K562 (cell line): ENCODE results near the gene LAX1. TPM values are rescaled to one million over a fixed set of nuclear protein-coding genes. Genes with fewer than 3 reads are reported as not detected.

Experiments used
- C11orf30 ChIP-seq: fragments of 450-650 bp; IDR thresholded peaks from 2 replicates; pipeline ENCODE4 v1.6.1; 2016; ENCODE audit warnings: low read depth, mild to moderate bottlenecking
- HLTF ChIP-seq: fragments of 450-650 bp; IDR thresholded peaks from 2 replicates; pipeline ENCODE4 v1.6.1; 2016
- NCOA1 ChIP-seq: fragments of 450-650 bp; IDR thresholded peaks from 2 replicates; pipeline ENCODE4 v1.6.1; 2016; ENCODE audit warnings: low read depth
- PHF8 ChIP-seq: fragments of 200-600 bp; sonication (generic); IDR thresholded peaks from 2 replicates; pipeline ENCODE4 v1.6.1; 2012; ENCODE audit warnings: mixed run types, mild to moderate bottlenecking, inconsistent platforms, low read length, moderate library complexity, borderline replicate concordance
- SMAD3 ChIP-seq: fragments of 450-650 bp; formaldehyde crosslinking; conservative IDR thresholded peaks from 2 replicates; pipeline ENCODE4 v1.4.0; 2020; ENCODE audit warnings: mild to moderate bottlenecking
- TEAD4 ChIP-seq, 2 experiments: sonication (generic) in 1 of 2; formaldehyde crosslinking in 1 of 2; IDR thresholded peaks; 2 replicates each; pipeline versions ENCODE4 v1.6.1 to v1.8.0; 2012 to 2022; ENCODE audit warnings: borderline replicate concordance in 1 of 2, inconsistent platforms in 1 of 2, low read length in 1 of 2, mild to moderate bottlenecking in 1 of 2, missing genetic modification reagents in 1 of 2
- U2AF1 ChIP-seq: fragments of 200-400 bp; formaldehyde crosslinking; optimal IDR thresholded peaks from 2 replicates; pipeline ENCODE3; 2017; ENCODE audit warnings: mild to moderate bottlenecking, low read depth, low read length, moderate library complexity
- ZNF197 ChIP-seq: fragments of 200-800 bp; sonication (Bioruptor generic); IDR thresholded peaks from 2 replicates; pipeline ENCODE4 v1.6.1; 2016; ENCODE audit warnings: low read depth, missing genetic modification characterization, missing compliant biosample characterization
- polyA plus RNA-seq, 8 experiments: library from polyadenylated mRNA; depleted of rRNA in 4 of 8; stranded (reverse) in 5 of 8; unstranded in 3 of 8; fragments of >200 nt; fragmentation: Nextera tagmentation in 2 of 8; fragmentation: Illumina TruSeq in 1 of 8; extraction: Ambion mirVana in 2 of 8; extraction: Trizol in 1 of 8; gene quantifications; 2 replicates each; pipeline versions ENCODE4 v1.2.1 to v1.2.3, GENCODE V29; 2011 to 2014; ENCODE audit warnings: inconsistent platforms in 1 of 8, missing spikeins in 1 of 8
- total RNA-seq, 7 experiments: library from RNA; depleted of rRNA in 6 of 7; stranded (reverse); fragments of >200 nt in 6 of 7; fragmentation: Illumina TruSeq in 2 of 7; extraction: Trizol in 2 of 7; gene quantifications; 2 replicates each; pipeline versions ENCODE4 v1.2.1 to v1.2.3, GENCODE V29; 2011 to 2021; ENCODE audit warnings: low replicate concordance in 1 of 7
- TF ChIP-seq, protein P1 (sequence below), 2 experiments: fragments of 450-650 bp in 1 of 2; sonication (generic) in 1 of 2; formaldehyde crosslinking in 1 of 2; IDR thresholded peaks; 2 replicates each; pipeline versions ENCODE4 v1.7.1 to v1.9.0; 2016 to 2022; ENCODE audit warnings: inconsistent platforms in 1 of 2, mild to moderate bottlenecking in 1 of 2, missing genetic modification reagents in 1 of 2
- TF ChIP-seq, protein P2 (sequence below): fragments of 250-450 bp; sonication (Bioruptor Pico); IDR thresholded peaks from 2 replicates; pipeline ENCODE4 v1.8.0; 2021; ENCODE audit warnings: borderline replicate concordance, mild to moderate bottlenecking, moderate library complexity; ENCODE audit not compliant: poor library complexity, severe bottlenecking
- TF ChIP-seq, protein P3 (sequence below), 2 experiments: fragments of 450-650 bp in 1 of 2; IDR thresholded peaks; 2 replicates each; pipeline ENCODE4 v1.6.1; 2011 to 2017; ENCODE audit warnings: low read depth in 2 of 2, antibody characterized with exemption in 1 of 2, borderline replicate concordance in 1 of 2, low read length in 1 of 2, mild to moderate bottlenecking in 1 of 2, mixed read lengths in 1 of 2; ENCODE audit not compliant: control insufficient read depth in 1 of 2
- TF ChIP-seq, protein P4 (sequence below): fragments of 450-650 bp; IDR thresholded peaks from 2 replicates; pipeline ENCODE4 v1.6.1; 2016; ENCODE audit warnings: antibody characterized with exemption

The LAX1 gene
- total and polyA plus RNA-seq, 9 of the 15 experiments (the other 6 are each of a cell fraction or from before 2014, with no cell fraction given): not detected

DNA sequence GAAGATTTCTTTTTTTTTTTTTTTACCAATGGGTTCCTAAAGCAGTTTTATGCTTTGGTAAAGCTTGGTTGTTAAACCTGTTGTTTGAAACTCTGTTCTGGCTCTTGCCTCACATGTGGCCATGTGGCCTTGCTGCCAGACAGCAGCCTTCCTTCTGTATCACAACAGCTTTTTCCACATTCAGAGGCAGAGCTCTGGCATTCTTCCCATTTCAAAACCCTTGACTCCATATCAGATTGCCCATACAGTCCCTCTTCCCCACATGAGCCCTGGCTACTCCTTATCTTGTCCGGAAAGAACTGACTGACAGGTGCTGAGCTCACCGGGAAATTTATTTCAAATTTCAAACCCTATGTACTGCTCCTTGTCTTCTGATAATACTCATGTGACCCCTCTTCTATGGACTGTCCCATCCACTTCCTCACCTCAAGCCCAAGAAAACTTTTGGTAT is 38.5 kb upstream of the LAX1 start (continued):
- TF ChIP-seq, protein P1, sequence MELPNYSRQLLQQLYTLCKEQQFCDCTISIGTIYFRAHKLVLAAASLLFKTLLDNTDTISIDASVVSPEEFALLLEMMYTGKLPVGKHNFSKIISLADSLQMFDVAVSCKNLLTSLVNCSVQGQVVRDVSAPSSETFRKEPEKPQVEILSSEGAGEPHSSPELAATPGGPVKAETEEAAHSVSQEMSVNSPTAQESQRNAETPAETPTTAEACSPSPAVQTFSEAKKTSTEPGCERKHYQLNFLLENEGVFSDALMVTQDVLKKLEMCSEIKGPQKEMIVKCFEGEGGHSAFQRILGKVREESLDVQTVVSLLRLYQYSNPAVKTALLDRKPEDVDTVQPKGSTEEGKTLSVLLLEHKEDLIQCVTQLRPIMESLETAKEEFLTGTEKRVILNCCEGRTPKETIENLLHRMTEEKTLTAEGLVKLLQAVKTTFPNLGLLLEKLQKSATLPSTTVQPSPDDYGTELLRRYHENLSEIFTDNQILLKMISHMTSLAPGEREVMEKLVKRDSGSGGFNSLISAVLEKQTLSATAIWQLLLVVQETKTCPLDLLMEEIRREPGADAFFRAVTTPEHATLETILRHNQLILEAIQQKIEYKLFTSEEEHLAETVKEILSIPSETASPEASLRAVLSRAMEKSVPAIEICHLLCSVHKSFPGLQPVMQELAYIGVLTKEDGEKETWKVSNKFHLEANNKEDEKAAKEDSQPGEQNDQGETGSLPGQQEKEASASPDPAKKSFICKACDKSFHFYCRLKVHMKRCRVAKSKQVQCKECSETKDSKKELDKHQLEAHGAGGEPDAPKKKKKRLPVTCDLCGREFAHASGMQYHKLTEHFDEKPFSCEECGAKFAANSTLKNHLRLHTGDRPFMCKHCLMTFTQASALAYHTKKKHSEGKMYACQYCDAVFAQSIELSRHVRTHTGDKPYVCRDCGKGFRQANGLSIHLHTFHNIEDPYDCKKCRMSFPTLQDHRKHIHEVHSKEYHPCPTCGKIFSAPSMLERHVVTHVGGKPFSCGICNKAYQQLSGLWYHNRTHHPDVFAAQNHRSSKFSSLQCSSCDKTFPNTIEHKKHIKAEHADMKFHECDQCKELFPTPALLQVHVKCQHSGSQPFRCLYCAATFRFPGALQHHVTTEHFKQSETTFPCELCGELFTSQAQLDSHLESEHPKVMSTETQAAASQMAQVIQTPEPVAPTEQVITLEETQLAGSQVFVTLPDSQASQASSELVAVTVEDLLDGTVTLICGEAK (IDR thresholded peaks at IDR 0.05): 0 out of 2 replicates have a peak, but pooled peaks have one; percentile 49
- TF ChIP-seq, protein P1 (CRISPR knock-in tag; IDR thresholded peaks at IDR 0.05): no peak
- TF ChIP-seq, protein P2, sequence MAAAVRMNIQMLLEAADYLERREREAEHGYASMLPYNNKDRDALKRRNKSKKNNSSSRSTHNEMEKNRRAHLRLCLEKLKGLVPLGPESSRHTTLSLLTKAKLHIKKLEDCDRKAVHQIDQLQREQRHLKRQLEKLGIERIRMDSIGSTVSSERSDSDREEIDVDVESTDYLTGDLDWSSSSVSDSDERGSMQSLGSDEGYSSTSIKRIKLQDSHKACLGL: no peak
- TF ChIP-seq U2AF1 (no peak), C11orf30 (no peak), NCOA1 (peak; percentile 18; the same call in 1 of the 2 replicates), SMAD3 (0 out of 2 replicates have a peak, but pooled peaks have one; percentile 77), PHF8 (no peak), ZNF197 (no peak), TEAD4 (IDR thresholded peaks at IDR 0.05; ENCODE audit: low read length) (peak; percentile 88), TEAD4 (CRISPR knock-in tag; IDR thresholded peaks at IDR 0.05; ENCODE audit: borderline replicate concordance) (no peak), HLTF (no peak)
- TF ChIP-seq, protein P3, sequence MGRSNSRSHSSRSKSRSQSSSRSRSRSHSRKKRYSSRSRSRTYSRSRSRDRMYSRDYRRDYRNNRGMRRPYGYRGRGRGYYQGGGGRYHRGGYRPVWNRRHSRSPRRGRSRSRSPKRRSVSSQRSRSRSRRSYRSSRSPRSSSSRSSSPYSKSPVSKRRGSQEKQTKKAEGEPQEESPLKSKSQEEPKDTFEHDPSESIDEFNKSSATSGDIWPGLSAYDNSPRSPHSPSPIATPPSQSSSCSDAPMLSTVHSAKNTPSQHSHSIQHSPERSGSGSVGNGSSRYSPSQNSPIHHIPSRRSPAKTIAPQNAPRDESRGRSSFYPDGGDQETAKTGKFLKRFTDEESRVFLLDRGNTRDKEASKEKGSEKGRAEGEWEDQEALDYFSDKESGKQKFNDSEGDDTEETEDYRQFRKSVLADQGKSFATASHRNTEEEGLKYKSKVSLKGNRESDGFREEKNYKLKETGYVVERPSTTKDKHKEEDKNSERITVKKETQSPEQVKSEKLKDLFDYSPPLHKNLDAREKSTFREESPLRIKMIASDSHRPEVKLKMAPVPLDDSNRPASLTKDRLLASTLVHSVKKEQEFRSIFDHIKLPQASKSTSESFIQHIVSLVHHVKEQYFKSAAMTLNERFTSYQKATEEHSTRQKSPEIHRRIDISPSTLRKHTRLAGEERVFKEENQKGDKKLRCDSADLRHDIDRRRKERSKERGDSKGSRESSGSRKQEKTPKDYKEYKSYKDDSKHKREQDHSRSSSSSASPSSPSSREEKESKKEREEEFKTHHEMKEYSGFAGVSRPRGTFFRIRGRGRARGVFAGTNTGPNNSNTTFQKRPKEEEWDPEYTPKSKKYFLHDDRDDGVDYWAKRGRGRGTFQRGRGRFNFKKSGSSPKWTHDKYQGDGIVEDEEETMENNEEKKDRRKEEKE (IDR thresholded peaks at IDR 0.05; ENCODE audit: borderline replicate concordance in 1 of 2, control insufficient read depth in 1 of 2, low read depth in 2 of 2, low read length in 1 of 2): no peak
- TF ChIP-seq, protein P4, sequence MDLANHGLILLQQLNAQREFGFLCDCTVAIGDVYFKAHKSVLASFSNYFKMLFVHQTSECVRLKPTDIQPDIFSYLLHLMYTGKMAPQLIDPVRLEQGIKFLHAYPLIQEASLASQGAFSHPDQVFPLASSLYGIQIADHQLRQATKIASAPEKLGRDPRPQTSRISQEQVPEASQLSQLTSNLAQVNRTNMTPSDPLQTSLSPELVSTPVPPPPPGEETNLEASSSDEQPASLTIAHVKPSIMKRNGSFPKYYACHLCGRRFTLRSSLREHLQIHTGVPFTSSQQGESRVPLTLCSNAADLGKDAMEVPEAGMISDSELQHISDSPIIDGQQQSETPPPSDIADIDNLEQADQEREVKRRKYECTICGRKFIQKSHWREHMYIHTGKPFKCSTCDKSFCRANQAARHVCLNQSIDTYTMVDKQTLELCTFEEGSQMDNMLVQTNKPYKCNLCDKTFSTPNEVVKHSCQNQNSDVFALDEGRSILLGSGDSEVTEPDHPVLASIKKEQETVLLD: 0 out of 2 replicates have a peak, but pooled peaks have one; percentile 16
